Peyer's patch (tissue), 4 donors: Measurements from ENCODE around the gene PLK3. TPM values are rescaled to one million over a fixed set of nuclear protein-coding genes. Genes with fewer than 3 reads are reported as not detected.
"Not testable (repeated sequence)": the region's sequence is repeated elsewhere in the genome, so short reads cannot be mapped to it uniquely, and the experiment has no call there.

Source experiments
- DNase-seq, 3 donors: peaks; one replicate each; pipeline ENCODE4 v3.0.0-alpha.2; 2017 to 2019
- H3K27ac ChIP-seq, 4 donors: fragments of 200-600 bp; sonication (generic); one replicate each; pipeline ENCODE4 v1.5.1; 2016 to 2019
- H3K27me3 ChIP-seq, 2 donors: fragments of 200-600 bp; sonication (generic); one replicate each; pipeline ENCODE4 v1.5.1; 2019
- H3K36me3 ChIP-seq, 3 donors: fragments of 200-600 bp; sonication (generic); one replicate each; pipeline ENCODE4 v1.5.1; 2016 to 2019
- H3K4me1 ChIP-seq, 4 donors: fragments of 200-600 bp; sonication (generic); one replicate each; pipeline ENCODE4 v1.5.1; 2016 to 2019
- H3K4me3 ChIP-seq, 4 donors: fragments of 200-600 bp; sonication (generic); 1 replicate in 3 of 4; 2 replicates in 1 of 4; pipeline ENCODE4 v1.5.1; 2016 to 2019; ENCODE audit warnings: mild to moderate bottlenecking in 1 of 4
- H3K9me3 ChIP-seq, 4 donors: fragments of 200-600 bp; sonication (generic); one replicate each; pipeline ENCODE4 v1.5.1; 2016 to 2019; ENCODE audit warnings: mild to moderate bottlenecking in 1 of 4
- CTCF ChIP-seq, 6 experiments: fragments of 450-650 bp in 4 of 6; fragments of 200-600 bp in 2 of 6; sonication (generic) in 1 of 6; IDR thresholded peaks; one replicate each; pipeline ENCODE4 v1.5.1; 2017 to 2019; ENCODE audit warnings: antibody characterized with exemption in 6 of 6, mild to moderate bottlenecking in 3 of 6, moderate library complexity in 1 of 6
- POLR2A ChIP-seq, 2 donors: fragments of 450-650 bp; IDR thresholded peaks; one replicate each; pipeline ENCODE4 v1.5.1; 2017; ENCODE audit warnings: antibody characterized with exemption in 2 of 2, mild to moderate bottlenecking in 2 of 2, moderate library complexity in 2 of 2
- total RNA-seq, 4 donors: library from RNA; depleted of rRNA; stranded (reverse); fragments of >200 nt; gene quantifications; one replicate each; pipeline ENCODE4 v1.1.0, GENCODE V29; 2016

Gene PLK3
- total RNA-seq, 4 donors from 2014 or later, result 7.7 to 28.1 (median 23.5) TPM

GRCh38 chr1:44822131-44822701 is 22.0 kb downstream of the PLK3 start:
- Histone ChIP-seq H3K4me1 (peaks cover 0 to 10% (median 2%) of the 10 kb centered on the region in 4 donors), H3K4me3 (no peak overlapping the region), H3K27me3 (no peaks in the 10 kb centered on the region), H3K9me3 (no peaks in the 10 kb centered on the region), H3K36me3 (no peaks in the 10 kb centered on the region), H3K27ac (no peak overlapping the region)
- TF ChIP-seq POLR2A (IDR thresholded peaks at IDR 0.05) (no peak), CTCF (IDR thresholded peaks at IDR 0.05) (no peak)
- DNase-seq, result peak in 1 of 3 donors; percentile 47

- DNase-seq, result peak in 1 of 3 donors; percentile 44
- Histone ChIP-seq H3K27ac (no peak overlapping the region), H3K36me3 (no peaks in the 10 kb centered on the region), H3K9me3 (no peaks in the 10 kb centered on the region), H3K4me3 (no peak overlapping the region), H3K27me3 (no peaks in the 10 kb centered on the region), H3K4me1 (peaks cover 0 to 10% (median 2%) of the 10 kb centered on the region in 4 donors)
- TF ChIP-seq CTCF (IDR thresholded peaks at IDR 0.05), result no peak
Observed at GRCh38 chr1:44822981-44823451, 22.8 kb downstream of the PLK3 start.

GRCh38 chr1:44824392-44824791 is 24.2 kb downstream of the PLK3 start:
- not testable (repeated sequence) for H3K9me3 ChIP-seq, H3K27ac ChIP-seq, H3K4me3 ChIP-seq, H3K27me3 ChIP-seq, H3K36me3 ChIP-seq
- H3K4me1 ChIP-seq, result peaks cover 0 to 10% (median 0%) of the 10 kb centered on the region in 4 donors
- peak in 1 of 3 donors; percentile 9 for DNase-seq

- Histone ChIP-seq H3K4me1 (no peaks in the 10 kb centered on the region), H3K9me3 (no peaks in the 10 kb centered on the region), H3K36me3 (no peaks in the 10 kb centered on the region), H3K4me3 (no peak overlapping the region), H3K27ac (peak overlapping the region in 2 of 4 donors; percentile 19 to 30), H3K27me3 (no peaks in the 10 kb centered on the region)
- DNase-seq, result no peak
- TF ChIP-seq CTCF (IDR thresholded peaks at IDR 0.05), result no peak
- TF ChIP-seq POLR2A (IDR thresholded peaks at IDR 0.05), result no peak
Observed at GRCh38 chr1:44826375-44827196, 26.4 kb downstream of the PLK3 start.

- Histone ChIP-seq H3K27ac (no peak overlapping the region), H3K4me1 (no peaks in the 10 kb centered on the region), H3K4me3 (no peak overlapping the region), H3K36me3 (no peaks in the 10 kb centered on the region), H3K9me3 (no peaks in the 10 kb centered on the region), H3K27me3 (no peaks in the 10 kb centered on the region)
- no peak for DNase-seq
- TF ChIP-seq POLR2A (IDR thresholded peaks at IDR 0.05) (no peak), CTCF (IDR thresholded peaks at IDR 0.05) (no peak)
Observed at GRCh38 chr1:44827197-44828002, 27.2 kb downstream of the PLK3 start.
